HCT116 (cell line): ENCODE measurements around the gene NFATC1. TPM values are rescaled to one million over a fixed set of nuclear protein-coding genes. Genes with fewer than 3 reads are reported as not detected.

ENCODE experiments used
- ATAC-seq: fragments of 200-7000 bp; cut with Tn5 transposase; 2 replicates; pipeline ENCODE4 v1.9.1; 2020; ENCODE audit warnings: mild to moderate bottlenecking, moderate library complexity
- BruUV-seq: library from RNA; stranded (reverse); fragments of 400-500 nt; replicated peaks from 2 replicates; lab custom pipeline; 2021; lab: Mats Ljungman, UMichigan
- CTCF ChIA-PET: fragments of 300-600 bp; sonication (Branson Sonifier 250); formaldehyde crosslinking; loops from one replicate; lab custom pipeline; 2021; ENCODE audit warnings: antibody characterized with exemption; lab: Charles Lee
- POLR2A ChIA-PET: fragments of 300-600, 350-600 bp; sonication (Branson Sonifier 250); formaldehyde crosslinking; loops from one replicate; lab custom pipeline; 2021; ENCODE audit warnings: antibody characterized with exemption; lab: Charles Lee
- RAD21 ChIA-PET, 2 experiments: fragments of 300-600 bp; sonication (Branson Sonifier 250); formaldehyde crosslinking; loops; one replicate each; lab custom pipeline; 2023; ENCODE audit warnings: low total read pairs in 2 of 2; ENCODE audit not compliant: uncharacterized antibody in 2 of 2, unreplicated experiment in 2 of 2, low non-redundant PET in 1 of 2; lab: Charles Lee
- DNase-seq: peaks from one replicate; pipeline ENCODE4 v3.0.0-alpha.2; 2010; ENCODE audit warnings: low read depth, low spot score
- H2AFZ ChIP-seq: fragments of 200-600 bp; shearing (Covaris generic), sonication (generic); 2 replicates; pipeline ENCODE4 v1.6.1; 2017; ENCODE audit warnings: low read depth, mixed run types, mixed read lengths, antibody characterized with exemption, low read length; ENCODE audit not compliant: poor library complexity, severe bottlenecking
- H3K27ac ChIP-seq: 2 replicates; pipeline ENCODE4 v1.5.1; 2012; ENCODE audit warnings: low read depth, low read length
- H3K27me3 ChIP-seq: fragments of 200-600 bp; sonication (generic); 2 replicates; pipeline ENCODE4 v1.6.1; 2016; ENCODE audit warnings: mixed run types, low read length, mixed read lengths; ENCODE audit not compliant: insufficient read depth
- H3K36me3 ChIP-seq, 2 experiments: fragments of 200-500 bp in 1 of 2; fragments of 200-600 bp in 1 of 2; sonication (Bioruptor generic) in 1 of 2; sonication (generic) in 1 of 2; 2 replicates each; pipeline versions ENCODE4 v1.5.1 to v1.6.1; 2014 to 2016; ENCODE audit warnings: low read length in 2 of 2, inconsistent platforms in 1 of 2, mixed read lengths in 1 of 2, mixed run types in 1 of 2; ENCODE audit not compliant: insufficient read depth in 2 of 2, control insufficient read depth in 1 of 2
- H3K4me1 ChIP-seq, 2 experiments: fragments of 200-600 bp in 1 of 2; sonication (generic) in 1 of 2; 2 replicates each; pipeline versions ENCODE4 v1.5.1 to v1.6.1; 2012 to 2017; ENCODE audit warnings: low read length in 2 of 2, inconsistent platforms in 1 of 2, mild to moderate bottlenecking in 1 of 2, mixed read lengths in 1 of 2, mixed run types in 1 of 2, moderate library complexity in 1 of 2; ENCODE audit not compliant: insufficient read depth in 2 of 2, control insufficient read depth in 1 of 2
- H3K4me2 ChIP-seq: fragments of 200-600 bp; sonication (generic); 2 replicates; pipeline ENCODE4 v1.6.1; 2017; ENCODE audit warnings: mixed run types, low read length, mixed read lengths
- H3K4me3 ChIP-seq, 2 experiments: fragments of 200-600 bp in 1 of 2; sonication (generic) in 1 of 2; replicated peaks in 1 of 2; 2 replicates each; pipeline ENCODE4 v1.5.1; 2011 to 2016; ENCODE audit warnings: low read length in 2 of 2, control low read depth in 1 of 2, low read depth in 1 of 2, mild to moderate bottlenecking in 1 of 2, mixed read lengths in 1 of 2, mixed run types in 1 of 2
- H3K79me2 ChIP-seq: fragments of 200-600 bp; sonication (generic); 2 replicates; pipeline ENCODE4 v1.6.1; 2017; ENCODE audit warnings: mild to moderate bottlenecking, mixed run types, low read length, moderate library complexity, mixed read lengths; ENCODE audit not compliant: insufficient read depth
- H3K9ac ChIP-seq: fragments of 200-600 bp; sonication (generic); 2 replicates; pipeline ENCODE4 v1.6.1; 2016; ENCODE audit warnings: low read length, mixed read lengths
- H3K9me2 ChIP-seq: fragments of 200-600 bp; sonication (generic), shearing (Covaris generic); 2 replicates; pipeline ENCODE4 v1.6.1; 2017; ENCODE audit warnings: mixed run types, mild to moderate bottlenecking, moderate library complexity; ENCODE audit not compliant: insufficient read depth
- H3K9me3 ChIP-seq, 2 experiments: fragments of 200-500 bp in 1 of 2; fragments of 200-600 bp in 1 of 2; sonication (Bioruptor generic) in 1 of 2; sonication (generic) in 1 of 2; 2 replicates each; pipeline ENCODE4 v1.6.1; 2014 to 2017; ENCODE audit warnings: low read length in 2 of 2, mixed read lengths in 2 of 2, inconsistent platforms in 1 of 2, low read depth in 1 of 2, mild to moderate bottlenecking in 1 of 2, mixed run types in 1 of 2, moderate library complexity in 1 of 2; ENCODE audit not compliant: control insufficient read depth in 1 of 2, insufficient read depth in 1 of 2
- H4K20me1 ChIP-seq: fragments of 200-600 bp; sonication (generic), shearing (Covaris generic); 2 replicates; pipeline ENCODE4 v1.6.1; 2017; ENCODE audit warnings: mixed run types, mild to moderate bottlenecking, moderate library complexity; ENCODE audit not compliant: insufficient read depth
- CEBPB ChIP-seq: IDR thresholded peaks from 2 replicates; pipeline ENCODE4 v1.6.1; 2012; ENCODE audit warnings: low read depth
- EGR1 ChIP-seq: IDR thresholded peaks from 2 replicates; pipeline ENCODE4 v1.6.1; 2012; ENCODE audit warnings: low read depth
- SIN3A ChIP-seq: IDR thresholded peaks from 2 replicates; pipeline ENCODE4 v1.6.1; 2012; ENCODE audit warnings: low read depth
- intact Hi-C: fragments of 100-400 bp; cut with micrococcal nuclease; formaldehyde crosslinking; loops from 2 replicates; pipeline ENCODE4 v1.10.0; 2022
- total RNA-seq: library from RNA; stranded (reverse); gene quantifications from one replicate; pipeline ENCODE4 v1.2.1, GENCODE V29; 2021; ENCODE audit not compliant: unreplicated experiment
- TF ChIP-seq, protein P1 (sequence below): IDR thresholded peaks from 2 replicates; pipeline ENCODE4 v1.6.1; 2012
- TF ChIP-seq, protein P2 (sequence below): IDR thresholded peaks from 2 replicates; pipeline ENCODE4 v1.6.1; 2011; ENCODE audit warnings: mild to moderate bottlenecking, low read length, moderate library complexity; ENCODE audit not compliant: insufficient replicate concordance; ENCODE audit errors: extremely low read depth

NFATC1 gene
- total RNA-seq, 1 experiment from 2014 or later, result 20.8 TPM

DNA sequence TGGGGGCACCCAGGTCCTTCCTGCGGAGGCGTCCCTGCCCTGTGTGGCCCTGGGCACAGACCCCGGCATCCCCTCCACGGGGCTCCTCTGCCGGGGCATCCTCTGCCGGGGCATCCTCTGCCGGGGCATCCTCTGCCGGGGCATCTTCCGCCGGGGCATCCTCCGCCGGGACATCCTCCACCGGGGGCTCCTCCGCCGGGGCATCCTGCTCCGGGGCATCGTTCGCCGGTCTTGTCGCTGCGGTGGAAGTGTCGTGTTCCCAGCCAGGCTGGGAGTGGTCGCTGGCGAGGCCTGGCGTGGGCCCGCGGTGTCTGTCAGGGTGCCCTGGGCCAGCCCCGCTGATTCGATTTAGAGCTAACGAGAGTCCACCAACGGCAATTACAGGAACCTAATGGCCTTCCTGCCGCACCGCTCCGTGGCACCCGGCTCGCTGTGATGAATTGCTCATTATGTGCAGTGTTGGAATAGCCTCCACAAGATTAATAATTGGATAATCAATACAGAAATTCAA is 115.1 kb downstream of the NFATC1 start:
- Histone ChIP-seq H3K9ac (no peak overlapping the region), H3K9me2 (no peaks in the 10 kb centered on the region), H3K27ac (no peak overlapping the region), H3K36me3 (no peaks in the 10 kb centered on the region), H4K20me1 (no peaks in the 10 kb centered on the region), H3K4me3 (no peak overlapping the region), H3K4me2 (no peak overlapping the region), H3K4me1 (no peaks in the 10 kb centered on the region), H3K9me3 (no peaks in the 10 kb centered on the region), H3K79me2 (no peaks in the 10 kb centered on the region), H3K27me3 (no peaks in the 10 kb centered on the region), H2AFZ (no peak overlapping the region)
- RAD21 ChIA-PET, result no interaction called here
- no peak for ATAC-seq
- POLR2A ChIA-PET, result no interaction called here
- CTCF ChIA-PET, result no interaction called here
- no peak for DNase-seq
- no peak for TF ChIP-seq EGR1
- TF ChIP-seq, protein P1, sequence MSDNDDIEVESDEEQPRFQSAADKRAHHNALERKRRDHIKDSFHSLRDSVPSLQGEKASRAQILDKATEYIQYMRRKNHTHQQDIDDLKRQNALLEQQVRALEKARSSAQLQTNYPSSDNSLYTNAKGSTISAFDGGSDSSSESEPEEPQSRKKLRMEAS, result no peak
- TF ChIP-seq, protein P2, sequence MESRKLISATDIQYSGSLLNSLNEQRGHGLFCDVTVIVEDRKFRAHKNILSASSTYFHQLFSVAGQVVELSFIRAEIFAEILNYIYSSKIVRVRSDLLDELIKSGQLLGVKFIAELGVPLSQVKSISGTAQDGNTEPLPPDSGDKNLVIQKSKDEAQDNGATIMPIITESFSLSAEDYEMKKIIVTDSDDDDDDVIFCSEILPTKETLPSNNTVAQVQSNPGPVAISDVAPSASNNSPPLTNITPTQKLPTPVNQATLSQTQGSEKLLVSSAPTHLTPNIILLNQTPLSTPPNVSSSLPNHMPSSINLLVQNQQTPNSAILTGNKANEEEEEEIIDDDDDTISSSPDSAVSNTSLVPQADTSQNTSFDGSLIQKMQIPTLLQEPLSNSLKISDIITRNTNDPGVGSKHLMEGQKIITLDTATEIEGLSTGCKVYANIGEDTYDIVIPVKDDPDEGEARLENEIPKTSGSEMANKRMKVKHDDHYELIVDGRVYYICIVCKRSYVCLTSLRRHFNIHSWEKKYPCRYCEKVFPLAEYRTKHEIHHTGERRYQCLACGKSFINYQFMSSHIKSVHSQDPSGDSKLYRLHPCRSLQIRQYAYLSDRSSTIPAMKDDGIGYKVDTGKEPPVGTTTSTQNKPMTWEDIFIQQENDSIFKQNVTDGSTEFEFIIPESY, result no peak
- no peak for TF ChIP-seq SIN3A
- no TSS peak for BruUV-seq
- intact Hi-C loops, result no loop called here

DNA sequence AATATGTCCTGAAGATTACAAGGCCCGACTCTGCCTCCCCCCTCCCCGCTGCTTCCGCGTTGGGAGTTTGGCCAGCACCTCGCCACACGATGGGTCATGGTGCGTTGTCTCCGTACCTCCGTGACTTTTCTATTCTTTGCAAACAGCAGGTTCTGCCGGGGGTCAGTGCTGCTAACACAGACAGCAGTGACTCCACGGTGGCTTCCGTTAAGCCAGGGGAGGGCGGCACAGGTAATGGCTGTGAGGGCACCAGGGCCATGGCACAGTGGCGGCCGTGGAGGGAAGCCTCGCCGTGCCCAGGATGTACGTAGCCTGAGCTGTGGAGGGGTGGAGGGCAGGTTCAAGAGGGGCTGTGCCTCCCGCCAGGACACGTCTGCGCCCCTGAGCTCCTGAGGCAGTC is 115.5 kb downstream of the NFATC1 start:
- Histone ChIP-seq H3K4me2 (no peak overlapping the region), H3K27ac (no peak overlapping the region), H4K20me1 (no peaks in the 10 kb centered on the region), H3K9me3 (no peaks in the 10 kb centered on the region), H3K4me3 (no peak overlapping the region), H3K9me2 (no peaks in the 10 kb centered on the region), H3K9ac (no peak overlapping the region), H3K4me1 (no peaks in the 10 kb centered on the region), H3K36me3 (no peaks in the 10 kb centered on the region), H3K27me3 (no peaks in the 10 kb centered on the region), H2AFZ (no peak overlapping the region), H3K79me2 (no peaks in the 10 kb centered on the region)
- TF ChIP-seq CEBPB, result no peak
- no TSS peak for BruUV-seq
- ATAC-seq (no peak), DNase-seq (no peak)
- RAD21 ChIA-PET, result no interaction called here
- POLR2A ChIA-PET, result no interaction called here
- CTCF ChIA-PET, result no interaction called here
- intact Hi-C loops, result no loop called here
